ENCODE results near the gene RHO.

Gene RHO

GRCh38 chr3:129519449-129519848 is 9.0 kb upstream of the RHO start:
- no peak overlapping the region for H3K4me3 ChIP-seq (ENCODE audit: low read depth, low read length)
- DNase-seq (ENCODE audit: low read depth), result no peak
- TF ChIP-seq CTCF (IDR thresholded peaks at IDR 0.05; ENCODE audit: insufficient read depth, low read depth, low read length, missing control alignments), result no peak

- no peak for DNase-seq (ENCODE audit: low read depth)
- no peak overlapping the region for H3K4me3 ChIP-seq (ENCODE audit: low read depth, low read length)
- TF ChIP-seq CTCF (IDR thresholded peaks at IDR 0.05; ENCODE audit: insufficient read depth, low read depth, low read length, missing control alignments), result no peak
Measured at GRCh38 chr3:129519896-129520715, 8.3 kb upstream of the RHO start.

GRCh38 chr3:129520960-129521359 is 7.5 kb upstream of the RHO start:
- no peak for TF ChIP-seq CTCF (IDR thresholded peaks at IDR 0.05; ENCODE audit: insufficient read depth, low read depth, low read length, missing control alignments)
- no peak overlapping the region for H3K4me3 ChIP-seq (ENCODE audit: low read depth, low read length)

GRCh38 chr3:129521611-129522010 is 6.8 kb upstream of the RHO start:
- DNase-seq (ENCODE audit: low read depth), result no peak
- H3K4me3 ChIP-seq (ENCODE audit: low read depth, low read length), result no peak overlapping the region
- TF ChIP-seq CTCF (IDR thresholded peaks at IDR 0.05; ENCODE audit: insufficient read depth, low read depth, low read length, missing control alignments), result no peak

More at GRCh38 chr3:129520960-129521359, 7.5 kb upstream of the RHO start:
- DNase-seq (ENCODE audit: low read depth), result no peak

GRCh38 chr3:129522953-129523352 is 5.5 kb upstream of the RHO start:
- no peak for TF ChIP-seq CTCF (IDR thresholded peaks at IDR 0.05; ENCODE audit: insufficient read depth, low read depth, low read length, missing control alignments)
- no peak for DNase-seq (ENCODE audit: low read depth)
- no peak overlapping the region for H3K4me3 ChIP-seq (ENCODE audit: low read depth, low read length)

- no peak for DNase-seq (ENCODE audit: low read depth)
- no peak overlapping the region for H3K4me3 ChIP-seq (ENCODE audit: low read depth, low read length)
- TF ChIP-seq CTCF (IDR thresholded peaks at IDR 0.05; ENCODE audit: insufficient read depth, low read depth, low read length, missing control alignments), result no peak
Measured at GRCh38 chr3:129524081-129524480, 4.4 kb upstream of the RHO start.

All from GM12865 (cell line).